PC-3 (cell line): Measurements from ENCODE around the gene PIK3R3.

Source experiments
- CTCF ChIP-seq: fragments of 300-600 bp; sonication (generic); conservative IDR thresholded peaks from 2 replicates; pipeline ENCODE4 v1.5.1; 2017; ENCODE audit warnings: antibody characterized with exemption, low read depth, mild to moderate bottlenecking, low read length
- EZH2phosphoT487 ChIP-seq: fragments of 300-600 bp; sonication (generic); IDR thresholded peaks from 2 replicates; pipeline ENCODE4 v1.6.1; 2018; ENCODE audit warnings: mild to moderate bottlenecking, antibody characterized with exemption, low read length, borderline replicate concordance

- no peak for TF ChIP-seq CTCF
- no peak for TF ChIP-seq EZH2phosphoT487
Observed at GRCh38 chr1:46020010-46020409, 112.4 kb downstream of the PIK3R3 start.
